HG03378 (cell line): ENCODE measurements around the gene GSE1.

ENCODE experiments used
- ATAC-seq: cut with Tn5 transposase; IDR thresholded peaks from one replicate; pipeline ENCODE4 v1.9.1; 2021; ENCODE audit warnings: mild to moderate bottlenecking, moderate library complexity; ENCODE audit not compliant: unreplicated experiment

The GSE1 gene

DNA sequence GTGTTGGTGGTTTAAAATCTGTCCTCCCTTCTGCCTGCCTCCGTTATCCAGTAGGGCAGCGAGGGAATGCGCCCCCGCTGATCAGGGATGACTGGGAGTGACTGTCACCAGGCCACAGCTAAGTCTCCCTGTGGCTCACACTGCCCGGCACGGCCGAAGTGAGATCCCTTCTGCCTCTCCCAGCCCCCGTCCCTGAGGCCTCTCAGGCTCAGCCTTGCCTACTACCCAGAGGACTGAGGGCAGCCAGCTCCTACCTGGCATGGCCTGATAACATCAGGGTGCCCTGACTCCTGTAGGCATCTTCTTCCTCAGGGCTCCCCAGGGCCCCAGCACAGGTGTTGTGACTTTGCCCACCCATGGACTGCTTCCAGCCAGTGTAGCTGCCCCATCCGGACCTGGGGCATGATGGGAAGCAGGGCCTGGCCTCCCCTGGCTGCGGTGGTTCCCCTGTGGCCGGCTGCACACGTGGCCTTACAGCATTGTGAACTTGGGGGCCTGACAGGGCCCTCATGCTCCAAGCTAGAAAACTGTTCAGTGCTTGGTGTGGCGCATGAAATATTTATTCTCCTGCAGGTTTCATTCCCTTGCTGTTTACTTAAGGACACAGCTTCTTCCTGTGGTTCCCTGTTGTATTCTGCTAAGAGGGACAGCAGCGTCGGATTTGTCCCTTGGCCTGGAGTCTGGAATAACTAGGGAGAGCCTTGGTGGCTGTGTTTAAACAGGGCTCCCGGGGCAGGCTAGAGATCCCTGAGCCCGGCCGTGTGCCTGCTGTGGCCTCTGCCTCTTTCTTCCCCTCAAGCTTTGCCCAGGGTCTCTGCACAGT, 45.6 kb downstream of the GSE1 start:
- ATAC-seq, result no peak

DNA sequence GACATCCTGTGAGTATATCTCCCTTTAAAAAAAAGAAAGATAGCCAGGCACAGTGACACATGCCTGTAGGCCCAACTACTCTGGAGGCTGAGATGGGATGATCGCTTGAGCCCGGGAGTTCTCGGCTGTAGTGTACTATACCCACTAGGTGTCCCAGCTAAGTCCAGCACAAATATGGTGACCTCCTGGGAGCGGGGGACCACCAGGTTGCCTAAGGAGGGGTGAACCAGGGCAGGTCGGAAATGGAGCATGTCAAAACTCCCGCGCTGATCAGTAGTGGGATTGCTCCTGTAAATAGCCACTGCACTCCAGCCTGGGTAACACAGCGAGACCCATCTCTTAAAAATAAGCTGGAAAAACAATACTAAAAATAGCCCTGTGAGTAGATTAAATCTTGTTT, 46.2 kb downstream of the GSE1 start:
- ATAC-seq, result no peak

DNA sequence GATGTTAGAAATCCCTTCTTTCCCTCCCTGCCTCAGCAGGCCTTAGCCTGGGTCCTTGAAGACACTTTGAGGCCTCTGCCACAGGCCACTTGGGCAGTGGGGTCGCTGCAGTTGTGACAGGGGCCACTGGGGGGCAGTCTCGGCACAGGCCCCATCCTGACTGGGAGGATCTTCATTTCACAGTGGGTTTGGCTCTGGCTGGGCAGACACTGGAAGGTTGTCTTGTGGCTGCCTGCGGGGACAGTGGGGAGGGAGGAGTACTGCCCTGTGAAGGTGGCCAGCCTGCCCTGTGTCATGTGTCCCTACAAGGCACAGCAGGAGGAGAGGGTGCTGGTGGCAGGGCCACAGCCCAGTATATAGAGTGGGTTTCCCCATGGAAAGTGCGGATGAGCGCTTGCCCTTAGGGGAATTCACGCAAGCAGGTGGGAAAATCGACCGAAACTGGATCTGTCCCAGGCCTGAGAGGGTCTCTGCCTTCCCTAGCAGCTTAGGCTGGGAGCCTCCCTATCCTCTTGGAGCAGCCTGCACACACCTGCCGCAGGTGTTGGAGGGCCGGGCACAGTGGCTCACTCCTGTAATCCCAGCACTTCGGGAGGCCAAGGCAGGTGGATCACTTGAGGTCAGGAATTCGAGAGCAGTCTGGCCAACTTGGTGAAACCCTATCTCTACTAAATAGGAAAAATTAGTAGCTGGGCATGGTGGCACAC, 46.8 kb downstream of the GSE1 start:
- no peak for ATAC-seq

DNA sequence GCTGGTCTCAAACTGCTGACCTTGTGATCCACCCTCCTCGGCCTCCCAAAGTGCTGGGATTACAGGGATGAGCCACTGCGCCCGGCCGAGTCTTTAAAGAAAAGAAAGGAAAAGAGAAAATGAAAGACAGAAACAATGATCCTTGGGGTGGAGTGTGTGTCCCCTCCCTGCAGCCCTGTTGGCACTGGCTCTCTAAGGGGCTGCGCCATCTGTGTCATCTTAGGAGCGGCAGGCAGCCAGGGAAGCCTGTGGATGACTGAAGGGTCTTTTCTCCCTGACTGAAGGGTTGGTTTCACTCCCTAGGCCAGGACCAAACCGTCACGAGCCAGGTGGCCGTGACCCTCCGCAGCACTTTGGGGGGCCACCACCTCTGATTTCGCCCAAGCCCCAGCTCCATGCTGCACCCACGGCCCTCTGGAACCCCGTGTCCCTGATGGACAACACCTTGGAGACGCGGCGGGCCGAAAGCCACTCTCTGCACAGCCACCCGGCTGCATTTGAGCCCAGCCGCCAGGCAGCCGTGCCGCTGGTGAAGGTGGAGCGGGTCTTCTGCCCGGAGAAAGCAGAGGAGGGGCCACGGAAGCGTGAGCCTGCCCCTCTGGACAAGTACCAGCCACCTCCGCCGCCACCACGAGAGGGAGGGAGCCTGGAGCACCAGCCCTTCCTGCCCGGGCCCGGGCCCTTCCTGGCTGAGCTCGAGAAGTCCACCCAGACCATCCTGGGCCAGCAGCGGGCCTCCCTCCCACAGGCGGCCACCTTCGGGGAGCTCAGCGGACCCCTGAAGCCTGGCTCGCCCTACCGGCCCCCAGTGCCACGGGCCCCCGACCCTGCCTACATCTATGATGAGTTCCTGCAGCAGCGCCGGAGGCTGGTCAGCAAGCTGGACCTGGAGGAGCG, 48.0 kb downstream of the GSE1 start:
- ATAC-seq, result no peak

DNA sequence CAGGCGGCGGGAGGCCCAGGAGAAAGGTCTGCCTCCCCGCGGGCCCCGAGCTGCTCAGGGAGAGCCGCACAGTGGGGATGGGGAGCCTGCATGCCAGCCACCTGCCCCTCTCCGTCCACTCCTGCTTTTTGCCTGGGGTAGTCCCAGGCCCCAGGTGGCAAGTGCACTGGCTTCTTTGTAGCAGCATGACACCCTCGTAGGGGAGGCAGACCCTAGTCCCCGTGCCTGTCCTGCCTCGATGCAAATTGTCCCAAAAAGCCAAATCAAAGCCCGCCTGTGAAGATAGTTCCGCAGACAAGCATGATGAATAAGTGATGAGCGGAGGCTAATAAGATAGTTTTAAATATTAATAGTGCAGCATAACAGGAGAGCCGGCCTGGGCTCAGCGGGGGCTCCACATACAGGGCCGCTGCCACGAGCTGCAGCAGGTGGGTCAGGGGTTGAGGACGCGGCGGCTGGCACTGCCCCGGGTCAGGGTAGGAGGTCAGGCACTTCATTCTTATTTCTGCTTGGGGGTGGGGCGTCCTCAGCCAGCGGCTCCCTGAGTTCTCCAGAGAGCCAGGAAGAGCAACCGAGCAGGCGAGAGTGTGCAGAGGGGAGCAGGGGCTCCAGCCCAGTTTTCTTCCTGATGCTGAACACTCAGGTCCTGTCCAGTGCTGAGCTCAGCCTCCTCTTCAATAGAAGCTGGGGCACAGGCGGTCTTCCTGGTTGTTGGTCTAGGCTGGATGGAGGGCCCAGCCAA, 48.8 kb downstream of the GSE1 start:
- no peak for ATAC-seq

DNA sequence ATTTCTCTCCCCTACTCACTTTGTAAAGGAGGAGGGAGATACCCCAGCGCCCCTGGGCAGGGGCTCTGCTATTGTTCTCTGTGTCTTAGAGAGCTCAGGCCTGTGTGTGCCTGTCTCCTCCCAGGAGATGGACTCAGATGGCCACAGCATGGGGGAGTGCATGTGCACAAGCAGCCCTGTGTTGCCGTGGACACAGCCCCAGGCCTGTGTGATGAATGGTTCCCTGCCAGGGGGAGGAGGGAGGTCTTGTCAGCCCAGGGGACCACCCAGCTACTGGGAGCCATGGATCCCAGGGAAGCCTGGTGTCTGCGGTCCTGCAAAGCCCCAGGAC, 49.3 kb downstream of the GSE1 start:
- no peak for ATAC-seq

DNA sequence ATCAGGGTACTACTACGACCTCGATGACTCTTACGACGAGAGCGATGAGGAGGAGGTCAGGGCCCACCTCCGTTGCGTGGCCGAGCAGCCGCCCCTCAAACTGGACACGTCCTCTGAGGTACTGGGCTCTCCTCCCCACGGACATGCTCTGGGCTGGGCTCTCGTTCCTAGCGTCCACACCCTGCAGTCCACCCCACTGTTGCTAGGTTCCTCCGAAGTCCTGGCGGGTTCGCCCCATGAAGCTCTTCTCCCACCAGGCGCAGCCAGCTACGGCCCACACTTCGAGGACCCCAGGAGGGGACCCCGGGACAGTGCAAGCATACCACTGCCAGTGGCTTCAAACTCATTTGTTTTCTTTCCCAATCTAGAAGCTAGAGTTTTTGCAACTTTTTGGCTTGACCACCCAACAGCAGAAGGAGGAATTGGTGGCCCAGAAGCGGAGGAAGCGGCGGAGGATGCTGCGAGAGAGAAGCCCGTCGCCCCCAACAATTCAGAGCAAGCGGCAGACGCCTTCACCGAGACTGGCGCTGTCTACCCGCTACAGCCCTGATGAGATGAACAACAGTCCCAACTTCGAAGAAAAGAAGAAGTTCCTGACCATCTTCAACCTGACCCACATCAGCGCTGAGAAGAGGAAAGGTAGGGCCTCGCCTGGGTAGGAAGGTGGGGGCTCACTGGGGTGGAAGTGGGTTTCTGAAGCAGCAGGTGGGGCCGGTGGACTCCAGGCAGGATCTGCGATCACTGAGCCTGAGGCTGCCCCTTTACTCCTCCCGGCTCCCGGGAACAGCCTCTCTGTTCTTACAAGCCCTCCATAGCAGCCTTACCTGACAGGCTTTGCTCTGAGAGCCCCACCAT, 50.1 kb downstream of the GSE1 start:
- ATAC-seq, result no peak

DNA sequence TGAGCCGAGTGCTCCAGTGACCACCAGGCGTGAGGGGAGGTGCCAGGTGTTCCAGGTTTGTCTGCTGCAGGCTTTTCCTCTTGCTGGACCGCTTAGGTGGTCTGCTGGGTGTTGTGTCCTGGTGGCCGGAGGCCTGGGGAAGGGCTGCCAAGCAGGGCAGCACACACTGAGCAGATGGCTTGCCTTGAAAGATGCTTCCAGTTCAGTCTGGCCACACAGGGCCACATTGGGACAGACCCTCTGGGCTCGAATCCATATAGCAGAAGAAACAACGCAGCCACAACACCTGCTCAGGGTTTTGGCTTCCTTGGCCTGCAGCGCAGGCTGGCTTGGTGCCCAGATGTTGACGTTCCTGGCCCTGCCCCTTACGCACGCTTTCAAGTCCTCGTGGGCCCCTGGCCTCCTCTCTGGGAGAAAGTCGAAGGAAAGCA, 50.8 kb downstream of the GSE1 start:
- ATAC-seq, result no peak

DNA sequence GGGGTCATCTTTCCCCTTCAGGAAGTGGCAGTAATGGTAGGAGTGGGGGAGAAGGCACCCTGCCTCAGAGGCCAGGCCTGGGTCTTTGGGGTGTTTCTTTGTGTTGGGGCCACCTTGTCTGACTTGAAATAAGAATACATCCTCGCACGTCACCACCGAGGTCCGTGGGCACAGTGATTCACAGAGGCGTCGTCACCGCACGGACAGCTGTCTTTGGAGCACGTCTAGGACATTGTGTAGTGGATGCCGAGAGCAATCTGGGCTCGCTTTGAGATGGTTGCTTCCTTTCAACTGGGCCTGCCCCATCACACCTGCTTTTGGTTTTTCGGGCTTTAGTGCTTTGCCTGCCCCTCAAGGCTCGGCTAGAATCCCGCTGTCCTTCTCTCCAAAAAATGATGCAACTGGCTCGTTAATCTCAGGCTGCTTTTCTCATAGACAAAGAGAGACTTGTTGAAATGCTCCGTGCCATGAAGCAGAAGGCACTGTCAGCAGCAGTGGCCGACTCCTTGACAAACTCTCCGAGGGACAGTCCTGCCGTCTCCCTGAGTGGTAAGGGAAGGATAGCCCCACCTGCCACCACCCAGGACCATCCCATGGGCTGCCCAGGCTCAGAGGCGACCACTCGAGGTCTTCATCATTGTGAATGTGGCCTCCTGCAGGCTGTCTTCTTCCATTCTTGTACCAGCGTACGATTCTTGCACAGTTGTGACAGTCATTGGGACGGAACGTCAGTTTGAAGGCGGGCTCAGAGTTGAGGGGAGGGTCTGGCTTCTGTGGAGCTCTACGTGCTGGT, 51.7 kb downstream of the GSE1 start:
- no peak for ATAC-seq

DNA sequence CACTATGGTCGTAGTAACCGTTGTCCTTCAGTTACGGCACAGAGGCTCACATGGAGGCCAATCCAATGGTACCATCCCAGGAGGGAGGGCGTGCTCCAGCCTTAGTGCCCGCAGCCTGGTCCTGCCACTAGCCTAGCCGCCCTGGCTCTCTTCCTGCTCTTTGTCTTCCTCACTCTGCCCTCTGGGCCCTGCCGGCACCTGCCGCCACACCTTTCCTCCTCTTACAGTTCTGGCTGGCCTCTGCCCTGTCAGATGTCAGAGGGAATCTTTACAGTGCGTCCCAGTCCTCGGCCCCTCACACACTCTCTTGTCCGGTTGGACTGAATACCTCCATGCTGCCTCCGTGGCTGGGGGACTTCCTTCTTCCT, 52.2 kb downstream of the GSE1 start:
- ATAC-seq, result no peak

DNA sequence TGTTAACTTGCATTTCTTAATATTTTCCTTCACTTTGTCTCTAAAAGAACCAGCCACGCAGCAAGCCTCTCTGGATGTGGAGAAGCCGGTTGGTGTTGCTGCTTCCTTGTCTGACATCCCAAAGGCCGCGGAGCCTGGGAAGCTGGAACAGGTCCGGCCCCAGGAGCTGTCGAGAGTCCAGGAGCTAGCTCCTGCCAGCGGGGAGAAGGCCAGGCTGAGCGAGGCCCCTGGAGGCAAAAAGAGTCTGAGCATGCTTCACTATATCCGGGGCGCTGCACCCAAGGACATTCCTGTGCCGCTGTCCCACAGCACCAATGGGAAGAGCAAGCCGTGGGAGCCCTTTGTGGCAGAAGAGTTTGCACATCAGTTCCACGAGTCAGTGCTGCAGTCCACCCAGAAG, 52.8 kb downstream of the GSE1 start:
- ATAC-seq, result no peak

DNA sequence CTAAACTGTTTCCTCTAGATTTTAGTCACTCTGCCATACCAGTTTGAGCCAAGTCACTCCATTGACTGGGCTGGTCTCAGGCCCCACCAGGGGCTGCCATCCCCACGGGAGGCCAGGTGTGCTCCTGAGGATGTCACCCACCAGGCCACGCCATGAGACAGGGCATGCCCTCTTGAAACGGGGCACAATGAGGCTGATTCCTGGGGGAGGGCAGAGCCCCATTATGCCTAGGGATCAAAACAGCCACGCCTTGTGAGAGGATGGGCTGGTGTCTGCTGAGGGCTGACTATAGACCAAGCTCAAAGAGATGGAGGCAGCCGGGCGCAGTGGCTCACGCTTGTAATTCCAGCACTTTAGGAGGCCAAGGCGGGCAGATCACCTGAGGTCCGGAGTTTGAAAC, 54.1 kb downstream of the GSE1 start:
- no peak for ATAC-seq

DNA sequence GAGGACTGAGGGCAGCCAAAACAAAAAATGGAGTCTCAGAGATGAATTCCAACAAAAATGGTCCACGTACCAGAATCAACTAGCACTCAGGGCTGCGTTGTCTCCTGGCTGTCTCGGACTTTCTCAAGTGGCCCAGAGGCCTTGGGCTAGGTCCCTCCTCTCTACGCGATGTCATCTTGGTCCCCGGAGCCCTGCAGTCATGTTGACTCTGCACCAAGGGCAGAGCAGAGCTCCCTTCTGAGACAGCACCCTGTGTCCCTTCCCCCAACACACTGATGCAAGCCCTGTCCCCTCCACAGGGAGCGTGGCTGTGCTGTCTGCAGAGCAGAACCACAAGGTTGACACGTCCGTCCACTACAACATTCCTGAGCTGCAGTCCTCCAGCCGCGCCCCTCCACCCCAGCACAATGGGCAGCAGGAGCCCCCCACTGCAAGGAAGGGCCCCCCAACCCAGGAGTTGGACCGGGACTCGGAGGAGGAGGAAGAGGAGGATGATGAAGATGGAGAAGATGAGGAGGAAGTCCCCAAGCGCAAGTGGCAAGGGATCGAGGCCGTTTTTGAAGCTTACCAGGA, 54.8 kb downstream of the GSE1 start:
- ATAC-seq, result no peak

DNA sequence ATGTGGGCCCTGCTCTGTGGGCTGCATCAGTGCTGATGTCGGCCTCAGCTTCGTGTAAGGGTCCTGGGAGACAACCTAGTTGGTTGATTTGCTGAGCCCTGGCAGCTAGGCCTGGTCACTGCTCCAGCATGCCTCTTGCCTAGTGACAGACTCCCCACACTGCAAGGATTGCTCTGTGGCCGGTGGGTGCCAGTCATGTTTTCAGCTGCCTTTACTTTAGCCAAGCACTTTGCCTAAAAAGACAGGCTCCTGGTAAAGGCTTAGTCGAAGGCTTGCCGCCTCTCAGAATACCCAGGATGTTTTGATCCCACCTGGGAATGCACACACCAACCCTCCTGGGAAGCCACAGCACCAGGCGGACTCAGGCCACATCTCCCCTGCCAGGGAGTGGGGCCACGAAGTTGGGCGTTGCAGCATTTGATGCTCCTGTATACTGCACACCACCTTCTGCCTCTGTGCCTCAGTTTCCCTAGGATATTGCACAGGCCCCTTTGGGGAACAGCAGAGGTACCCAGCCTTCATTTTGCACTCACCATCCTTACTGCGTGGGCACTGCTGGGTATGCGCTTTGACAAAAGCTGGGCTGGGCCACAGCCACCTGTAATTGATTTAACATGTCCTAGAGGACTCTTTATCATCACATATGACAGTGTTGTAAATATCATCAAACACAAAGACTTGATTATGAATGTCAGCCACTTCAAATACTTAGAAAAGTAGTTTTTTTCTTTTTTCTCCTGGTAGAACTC, 55.7 kb downstream of the GSE1 start:
- no peak for ATAC-seq

DNA sequence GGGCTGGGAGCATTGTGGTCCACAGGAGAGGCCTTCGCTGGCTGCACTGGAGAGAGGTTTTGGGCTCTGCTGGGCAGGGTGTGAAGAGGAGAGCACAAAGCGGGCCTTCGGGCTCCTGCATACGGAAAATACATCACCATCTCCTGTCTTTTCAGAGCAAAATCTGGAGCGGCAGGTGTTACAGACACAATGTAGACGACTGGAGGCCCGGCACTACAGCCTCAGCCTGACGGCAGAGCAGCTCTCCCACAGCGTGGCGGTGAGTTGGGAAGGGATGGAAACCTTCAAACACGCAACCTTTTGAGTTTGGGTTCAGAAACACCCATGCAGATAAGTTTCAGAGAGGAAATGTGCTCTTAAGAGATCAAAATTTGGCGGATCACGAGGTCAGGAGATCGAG, 57.7 kb downstream of the GSE1 start:
- ATAC-seq, result no peak

DNA sequence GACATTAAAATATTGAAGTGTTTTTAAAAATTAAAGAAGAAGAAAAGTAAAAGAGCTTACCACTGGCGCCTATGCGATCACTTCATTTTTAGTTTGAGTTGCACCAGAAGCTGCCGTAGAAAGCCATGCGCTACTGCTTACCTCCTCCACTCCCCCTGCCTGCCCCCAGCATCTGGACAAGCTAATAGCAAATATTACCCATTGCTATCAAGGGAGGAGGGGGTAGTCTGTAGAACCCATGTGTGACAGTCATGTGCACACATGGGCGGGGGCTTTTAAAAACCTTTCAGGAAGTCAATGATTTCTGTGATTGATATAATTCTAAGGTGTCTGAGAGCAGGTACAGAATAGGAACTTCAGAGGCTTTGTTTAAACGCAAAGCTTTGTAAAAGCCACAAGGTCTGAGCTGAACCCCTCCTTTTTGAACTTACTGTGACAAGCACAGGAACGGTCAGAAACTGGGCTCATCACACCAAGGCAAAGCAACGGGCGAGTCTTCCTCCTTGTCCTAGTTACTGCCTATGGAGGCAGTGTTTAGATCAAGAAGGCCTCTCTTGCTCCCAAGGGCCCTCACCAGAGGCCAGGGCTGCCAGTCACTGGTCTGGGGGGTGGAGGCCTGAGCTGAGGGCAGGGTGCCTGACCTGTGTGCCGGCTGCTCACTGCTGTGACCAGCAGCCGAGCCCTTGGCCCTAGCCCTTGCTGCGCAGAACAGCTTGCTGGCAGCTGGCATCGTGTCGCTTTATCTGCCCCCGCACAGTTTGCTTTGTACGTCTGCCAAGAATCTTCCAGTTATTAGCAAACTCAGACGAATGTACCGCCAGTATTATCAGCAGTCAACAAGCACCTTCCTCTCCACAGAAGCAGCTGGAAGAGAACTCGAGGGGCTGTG, 60.7 kb downstream of the GSE1 start:
- ATAC-seq, result no peak

DNA sequence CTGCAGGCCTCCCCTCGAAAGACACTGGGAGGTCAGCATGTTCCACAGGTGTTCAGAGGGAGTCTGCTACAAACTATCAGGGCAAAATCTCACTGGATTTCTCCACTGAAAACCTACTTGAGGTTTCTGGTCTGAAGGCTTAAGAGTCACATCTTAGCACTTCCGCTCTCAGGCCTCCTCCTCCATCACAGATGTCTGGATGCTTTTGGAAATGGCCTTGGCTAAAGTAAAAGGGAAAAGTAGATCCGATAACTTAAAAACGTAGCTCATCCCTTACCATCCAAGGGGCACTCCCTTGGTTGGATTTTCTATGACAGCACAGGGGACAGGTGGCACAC, 61.3 kb downstream of the GSE1 start:
- no peak for ATAC-seq
